OCI-LY1 (cell line): ENCODE data around the gene PPP1R7.

Experiments
- EZH2 ChIP-seq: fragments of 200-600 bp; sonication (generic), shearing (Covaris generic); IDR thresholded peaks from 2 replicates; pipeline ENCODE4 v1.8.0; 2017; ENCODE audit warnings: borderline replicate concordance, mixed run types, mild to moderate bottlenecking, antibody characterized with exemption, low read length, moderate library complexity, mixed read lengths
- TF ChIP-seq, protein P1 (sequence below): fragments of 200-600 bp; sonication (generic), shearing (Covaris generic); IDR thresholded peaks from 2 replicates; pipeline ENCODE4 v1.5.1; 2017; ENCODE audit warnings: mild to moderate bottlenecking, antibody characterized with exemption, low read length, moderate library complexity, mixed read lengths

DNA sequence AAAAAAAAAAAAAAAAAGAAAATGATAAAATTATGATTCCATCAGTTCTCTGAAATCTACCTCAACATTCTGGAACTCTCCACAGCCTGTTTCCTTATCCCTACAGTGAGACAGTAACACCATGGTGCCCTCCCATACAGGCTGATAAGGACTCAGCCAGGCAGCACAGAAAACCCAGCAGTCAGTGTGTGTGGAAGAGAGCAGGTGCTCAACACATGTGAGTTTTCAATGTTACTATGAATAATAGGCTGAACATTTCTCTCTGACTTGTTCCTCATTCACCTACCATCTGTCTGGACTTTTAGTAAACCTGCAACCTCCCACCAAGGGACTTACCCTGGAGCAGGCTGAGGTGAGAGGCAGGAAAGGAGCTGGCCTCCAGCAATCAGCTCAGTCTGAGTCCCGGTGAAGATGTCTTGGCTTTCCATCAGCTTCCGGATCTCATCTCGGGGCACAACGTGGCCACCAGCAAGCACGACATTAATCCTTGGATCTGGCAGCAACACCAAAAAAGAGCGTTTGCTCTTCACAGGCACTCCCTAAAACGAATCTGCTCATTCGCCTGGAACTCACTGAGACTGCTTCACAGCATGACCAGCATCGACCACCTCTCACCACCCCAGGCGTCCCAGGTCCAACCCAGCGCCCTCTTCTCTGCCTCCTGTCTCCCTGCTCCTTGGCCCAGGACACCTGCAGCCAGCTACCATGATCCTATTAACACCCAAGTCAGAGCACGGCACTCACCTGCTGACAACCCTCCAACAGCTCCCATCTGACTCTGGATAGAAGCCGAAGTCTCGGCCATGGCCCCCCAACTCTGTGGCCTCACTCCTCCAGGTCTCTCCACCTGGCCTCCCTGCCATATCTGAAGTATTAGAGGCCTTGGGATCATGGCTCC is 17.5 kb upstream of the PPP1R7 start:
- TF ChIP-seq EZH2: no peak
- TF ChIP-seq, protein P1, sequence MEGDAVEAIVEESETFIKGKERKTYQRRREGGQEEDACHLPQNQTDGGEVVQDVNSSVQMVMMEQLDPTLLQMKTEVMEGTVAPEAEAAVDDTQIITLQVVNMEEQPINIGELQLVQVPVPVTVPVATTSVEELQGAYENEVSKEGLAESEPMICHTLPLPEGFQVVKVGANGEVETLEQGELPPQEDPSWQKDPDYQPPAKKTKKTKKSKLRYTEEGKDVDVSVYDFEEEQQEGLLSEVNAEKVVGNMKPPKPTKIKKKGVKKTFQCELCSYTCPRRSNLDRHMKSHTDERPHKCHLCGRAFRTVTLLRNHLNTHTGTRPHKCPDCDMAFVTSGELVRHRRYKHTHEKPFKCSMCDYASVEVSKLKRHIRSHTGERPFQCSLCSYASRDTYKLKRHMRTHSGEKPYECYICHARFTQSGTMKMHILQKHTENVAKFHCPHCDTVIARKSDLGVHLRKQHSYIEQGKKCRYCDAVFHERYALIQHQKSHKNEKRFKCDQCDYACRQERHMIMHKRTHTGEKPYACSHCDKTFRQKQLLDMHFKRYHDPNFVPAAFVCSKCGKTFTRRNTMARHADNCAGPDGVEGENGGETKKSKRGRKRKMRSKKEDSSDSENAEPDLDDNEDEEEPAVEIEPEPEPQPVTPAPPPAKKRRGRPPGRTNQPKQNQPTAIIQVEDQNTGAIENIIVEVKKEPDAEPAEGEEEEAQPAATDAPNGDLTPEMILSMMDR: no peak
